SJCRH30 (cell line): ENCODE measurements around the gene OR2F2. TPM values are rescaled to one million over a fixed set of nuclear protein-coding genes. Genes with fewer than 3 reads are reported as not detected.

Experiments
- DNase-seq, 2 experiments: peaks; one replicate each; pipeline ENCODE4 v3.0.0-alpha.2; 2015 to 2020
- H3K27ac ChIP-seq: fragments of 250-450 bp; sonication (Bioruptor Pico); 2 replicates; pipeline ENCODE4 v1.5.1; 2020; ENCODE audit warnings: mild to moderate bottlenecking, moderate library complexity
- H3K27me3 ChIP-seq: fragments of 250-450 bp; sonication (Bioruptor Pico); 2 replicates; pipeline ENCODE4 v1.5.1; 2020; ENCODE audit warnings: mild to moderate bottlenecking, moderate library complexity
- H3K36me3 ChIP-seq: fragments of 250-450 bp; sonication (Bioruptor Pico); 2 replicates; pipeline ENCODE4 v1.5.1; 2020; ENCODE audit warnings: mild to moderate bottlenecking, moderate library complexity
- H3K4me1 ChIP-seq: fragments of 250-450 bp; sonication (Bioruptor Pico); 2 replicates; pipeline ENCODE4 v1.5.1; 2020; ENCODE audit warnings: mild to moderate bottlenecking, moderate library complexity
- H3K4me3 ChIP-seq: fragments of 250-450 bp; sonication (Bioruptor Pico); 2 replicates; pipeline ENCODE4 v1.5.1; 2020; ENCODE audit warnings: mild to moderate bottlenecking, moderate library complexity
- H3K9me3 ChIP-seq: fragments of 250-450 bp; sonication (Bioruptor Pico); replicated peaks from 2 replicates; pipeline ENCODE4 v1.5.1; 2020; ENCODE audit warnings: mild to moderate bottlenecking, moderate library complexity
- total RNA-seq: library from RNA; depleted of rRNA; stranded (reverse); fragments of >200 nt; shearing (Covaris generic); gene quantifications from 2 replicates; pipeline ENCODE4 v1.2.3, GENCODE V29; 2014; rRNA removed

Gene OR2F2
- total RNA-seq, 1 experiment from 2014 or later: not detected

- Histone ChIP-seq H3K27me3 (no peaks in the 10 kb centered on the region), H3K27ac (0 out of 2 replicates have a peak overlapping the region, but pooled peaks have one; percentile 6), H3K4me3 (no peak overlapping the region), H3K9me3 (no peaks in the 10 kb centered on the region; the same call in 1 of the 2 replicates), H3K36me3 (no peaks in the 10 kb centered on the region), H3K4me1 (peaks cover 12% of the 10 kb centered on the region)
- no peak for DNase-seq
These were observed 45.0 kb downstream of the OR2F2 start for GRCh38 chr7:143979998-143980397.

GRCh38 chr7:143980746-143981510 lies 45.9 kb downstream of the OR2F2 start:
- no peak overlapping the region for H3K4me3 ChIP-seq
- H3K36me3 ChIP-seq: no peaks in the 10 kb centered on the region
- H3K27ac ChIP-seq: no peak overlapping the region
- DNase-seq: no peak
- H3K9me3 ChIP-seq: no peaks in the 10 kb centered on the region; the same call in 1 of the 2 replicates
- H3K27me3 ChIP-seq: no peaks in the 10 kb centered on the region
- peaks cover 12% of the 10 kb centered on the region for H3K4me1 ChIP-seq

GRCh38 chr7:143983960-143984359 lies 48.9 kb downstream of the OR2F2 start:
- no peak for DNase-seq
- H3K27ac ChIP-seq: no peak overlapping the region
- H3K36me3 ChIP-seq: no peaks in the 10 kb centered on the region
- H3K9me3 ChIP-seq: no peaks in the 10 kb centered on the region; the same call in 1 of the 2 replicates
- H3K4me1 ChIP-seq: peaks cover 8% of the 10 kb centered on the region
- no peak overlapping the region for H3K4me3 ChIP-seq
- H3K27me3 ChIP-seq: no peaks in the 10 kb centered on the region

Other genes with a start within 250 kb of the OR2F2 start
- not detected in 2 replicates for gene CTAGE6, start 177.5 kb upstream of the OR2F2 start, total RNA-seq
- 69.1 and 72.2 TPM in 2 replicates for gene TCAF1, start 33.1 kb upstream of the OR2F2 start, total RNA-seq
- gene OR2F1, start 19.6 kb downstream of the OR2F2 start, total RNA-seq: not detected in 2 replicates
- gene OR6B1, start 65.1 kb downstream of the OR2F2 start, total RNA-seq: not detected in 2 replicates
- not detected in 2 replicates for gene OR2A5, start 113.7 kb downstream of the OR2F2 start, total RNA-seq
- gene OR2A25, start 134.6 kb downstream of the OR2F2 start, total RNA-seq: not detected in 2 replicates
- not detected in 2 replicates for gene OR2A12, start 151.0 kb downstream of the OR2F2 start, total RNA-seq
- not detected in 2 replicates for gene OR2A2, start 174.3 kb downstream of the OR2F2 start, total RNA-seq
- not detected in 2 replicates for gene OR2A14, start 187.9 kb downstream of the OR2F2 start, total RNA-seq
- gene CTAGE4, start 248.2 kb downstream of the OR2F2 start, total RNA-seq: not detected in 2 replicates